GM10266 (cell line): ENCODE results near the gene TNP2.

Source experiments
- DNase-seq: peaks from one replicate; pipeline ENCODE4 v3.0.0; 2012; ENCODE audit errors: extremely low spot score
- TF ChIP-seq, protein P1 (sequence below): IDR thresholded peaks from 2 replicates; pipeline ENCODE4 v1.5.1; 2012; ENCODE audit warnings: mild to moderate bottlenecking, low read depth; ENCODE audit not compliant: control insufficient read depth, insufficient read depth; ENCODE audit errors: missing control alignments

Gene TNP2

DNA sequence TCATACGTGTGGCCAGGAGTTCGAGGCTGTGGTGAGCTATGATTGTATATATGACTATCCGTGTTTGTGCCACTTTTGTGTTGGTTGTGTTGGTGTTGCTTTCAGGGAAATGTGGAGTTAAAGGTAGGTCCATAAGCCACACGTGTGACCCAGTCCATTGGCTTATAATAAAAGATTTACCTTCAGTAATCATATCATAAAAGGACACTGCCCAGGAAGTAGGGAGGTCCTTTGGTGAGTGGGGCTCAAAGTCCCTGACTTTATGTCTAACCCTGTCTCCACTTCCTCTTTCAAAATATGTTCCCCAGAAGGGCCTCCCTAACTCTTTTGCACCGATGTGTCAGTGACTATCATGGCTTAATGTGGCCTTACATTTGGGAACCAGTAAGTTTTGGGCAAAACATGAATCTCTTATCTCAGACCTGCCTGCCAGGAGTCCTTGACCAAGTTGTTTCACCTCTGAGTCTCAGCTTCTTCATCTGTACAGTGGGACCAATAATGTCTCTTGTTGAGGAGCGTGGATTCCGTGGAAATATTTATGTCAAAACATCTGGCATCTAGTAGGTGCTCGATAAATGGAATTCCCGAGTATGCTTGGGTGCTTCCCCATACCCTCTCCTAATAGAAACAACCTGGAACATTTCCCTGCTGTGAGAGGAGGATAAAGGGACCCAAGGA is 4.8 kb downstream of the TNP2 start:
- no peak for DNase-seq
- TF ChIP-seq, protein P1, sequence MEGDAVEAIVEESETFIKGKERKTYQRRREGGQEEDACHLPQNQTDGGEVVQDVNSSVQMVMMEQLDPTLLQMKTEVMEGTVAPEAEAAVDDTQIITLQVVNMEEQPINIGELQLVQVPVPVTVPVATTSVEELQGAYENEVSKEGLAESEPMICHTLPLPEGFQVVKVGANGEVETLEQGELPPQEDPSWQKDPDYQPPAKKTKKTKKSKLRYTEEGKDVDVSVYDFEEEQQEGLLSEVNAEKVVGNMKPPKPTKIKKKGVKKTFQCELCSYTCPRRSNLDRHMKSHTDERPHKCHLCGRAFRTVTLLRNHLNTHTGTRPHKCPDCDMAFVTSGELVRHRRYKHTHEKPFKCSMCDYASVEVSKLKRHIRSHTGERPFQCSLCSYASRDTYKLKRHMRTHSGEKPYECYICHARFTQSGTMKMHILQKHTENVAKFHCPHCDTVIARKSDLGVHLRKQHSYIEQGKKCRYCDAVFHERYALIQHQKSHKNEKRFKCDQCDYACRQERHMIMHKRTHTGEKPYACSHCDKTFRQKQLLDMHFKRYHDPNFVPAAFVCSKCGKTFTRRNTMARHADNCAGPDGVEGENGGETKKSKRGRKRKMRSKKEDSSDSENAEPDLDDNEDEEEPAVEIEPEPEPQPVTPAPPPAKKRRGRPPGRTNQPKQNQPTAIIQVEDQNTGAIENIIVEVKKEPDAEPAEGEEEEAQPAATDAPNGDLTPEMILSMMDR: no peak

DNA sequence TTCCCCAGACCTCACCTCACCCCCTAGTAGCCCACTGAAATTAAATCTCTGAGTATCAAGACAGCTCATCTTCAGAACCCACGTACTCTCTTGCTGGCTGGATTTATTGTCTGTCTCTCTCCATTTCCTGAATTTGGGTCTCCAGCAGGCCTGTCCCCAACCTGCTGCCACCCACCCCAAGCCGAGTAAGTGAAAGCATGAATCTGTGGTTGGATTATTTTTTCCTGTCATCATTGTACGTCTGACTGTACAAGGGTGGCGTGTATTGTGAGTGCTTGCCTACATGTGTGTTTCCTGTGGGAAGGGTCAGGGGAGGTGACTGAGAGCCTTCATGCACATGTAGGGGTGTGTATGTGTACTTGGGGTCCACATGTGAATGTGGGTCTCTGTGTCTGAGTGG is 5.4 kb downstream of the TNP2 start:
- no peak for DNase-seq
- TF ChIP-seq, protein P1: no peak

DNA sequence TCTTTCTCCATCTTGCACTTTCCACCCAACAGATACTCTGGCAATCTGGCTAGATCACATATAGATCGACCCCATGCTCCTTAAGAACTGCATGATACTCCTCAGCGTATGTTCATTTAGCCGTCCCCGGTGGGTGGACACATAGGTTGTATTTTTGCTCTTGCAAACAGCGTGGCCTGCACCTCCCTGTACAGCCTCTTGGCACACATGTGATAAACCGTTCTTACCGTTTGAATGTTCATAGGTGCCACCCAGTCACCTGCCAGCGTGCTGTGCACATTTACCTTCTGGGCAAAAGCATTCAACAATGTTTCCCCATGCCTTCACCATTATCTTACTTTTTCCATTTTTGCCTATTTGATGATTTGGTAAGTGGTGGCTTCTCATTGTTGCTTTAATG is 6.2 kb downstream of the TNP2 start:
- DNase-seq: no peak
- TF ChIP-seq, protein P1: no peak

DNA sequence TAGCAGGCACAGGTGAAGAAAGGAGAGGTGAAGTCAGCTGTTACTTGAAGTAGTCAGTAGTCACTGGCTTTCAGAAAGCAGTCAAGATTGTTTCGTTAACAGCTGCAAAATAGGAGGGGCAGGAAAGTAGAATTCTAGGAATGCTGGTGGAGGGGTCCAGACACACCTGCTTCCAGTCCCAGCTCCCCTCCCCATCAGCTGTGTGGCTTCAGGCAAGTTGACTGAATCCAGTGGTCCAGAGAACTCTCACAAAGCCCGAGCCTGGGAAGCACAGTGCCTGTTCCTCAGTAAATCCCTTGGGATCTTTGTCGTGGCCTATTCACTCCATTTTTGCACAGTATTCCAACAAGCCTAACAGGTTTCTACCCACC is 8.5 kb downstream of the TNP2 start:
- TF ChIP-seq, protein P1: no peak
- no peak for DNase-seq

DNA sequence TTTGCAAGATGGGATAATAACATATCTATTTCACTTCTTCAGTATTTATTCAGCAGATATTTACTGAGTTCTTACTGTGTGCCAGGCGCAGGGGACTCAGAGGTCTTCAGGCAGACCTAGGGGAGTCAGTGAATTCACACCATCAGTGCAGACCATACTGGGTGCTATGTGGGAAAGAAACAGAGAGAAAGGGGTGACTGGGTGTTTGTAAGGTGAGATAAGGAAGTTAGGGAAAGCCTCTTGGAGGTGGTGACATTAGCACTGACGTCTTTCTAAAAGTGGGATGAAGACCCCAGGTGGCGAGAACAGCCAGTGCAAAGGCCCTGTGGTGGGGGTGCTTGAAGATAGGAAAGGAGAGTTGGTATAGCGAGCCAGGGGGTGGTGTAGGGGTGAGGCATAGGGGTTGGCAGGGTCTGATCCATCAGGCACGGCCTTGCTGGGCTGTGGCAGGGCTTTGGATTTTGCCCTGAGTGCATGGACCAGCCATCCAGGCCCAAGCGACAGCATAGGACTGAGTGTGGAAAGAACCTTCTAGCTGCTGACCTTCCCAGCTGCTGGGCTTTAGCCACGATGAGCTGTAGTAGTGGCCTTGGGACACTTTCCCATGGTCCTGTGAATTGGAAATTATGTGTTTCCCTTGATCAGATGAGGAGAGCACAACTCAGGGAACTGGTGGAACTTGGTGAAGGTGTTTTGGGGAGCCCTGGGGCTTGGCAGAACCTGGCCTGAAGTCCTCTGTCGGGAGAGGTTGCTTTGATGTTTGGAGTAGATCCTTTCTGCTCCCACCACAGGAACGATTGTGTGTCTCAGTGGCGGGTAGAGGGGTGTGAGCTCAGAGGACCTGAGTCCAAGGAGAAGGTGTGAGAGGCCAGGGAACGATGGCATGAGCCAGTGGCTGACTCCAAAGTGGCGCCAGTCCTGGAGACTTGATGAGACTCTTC is 9.2 kb downstream of the TNP2 start:
- TF ChIP-seq, protein P1: no peak
- no peak for DNase-seq

DNA sequence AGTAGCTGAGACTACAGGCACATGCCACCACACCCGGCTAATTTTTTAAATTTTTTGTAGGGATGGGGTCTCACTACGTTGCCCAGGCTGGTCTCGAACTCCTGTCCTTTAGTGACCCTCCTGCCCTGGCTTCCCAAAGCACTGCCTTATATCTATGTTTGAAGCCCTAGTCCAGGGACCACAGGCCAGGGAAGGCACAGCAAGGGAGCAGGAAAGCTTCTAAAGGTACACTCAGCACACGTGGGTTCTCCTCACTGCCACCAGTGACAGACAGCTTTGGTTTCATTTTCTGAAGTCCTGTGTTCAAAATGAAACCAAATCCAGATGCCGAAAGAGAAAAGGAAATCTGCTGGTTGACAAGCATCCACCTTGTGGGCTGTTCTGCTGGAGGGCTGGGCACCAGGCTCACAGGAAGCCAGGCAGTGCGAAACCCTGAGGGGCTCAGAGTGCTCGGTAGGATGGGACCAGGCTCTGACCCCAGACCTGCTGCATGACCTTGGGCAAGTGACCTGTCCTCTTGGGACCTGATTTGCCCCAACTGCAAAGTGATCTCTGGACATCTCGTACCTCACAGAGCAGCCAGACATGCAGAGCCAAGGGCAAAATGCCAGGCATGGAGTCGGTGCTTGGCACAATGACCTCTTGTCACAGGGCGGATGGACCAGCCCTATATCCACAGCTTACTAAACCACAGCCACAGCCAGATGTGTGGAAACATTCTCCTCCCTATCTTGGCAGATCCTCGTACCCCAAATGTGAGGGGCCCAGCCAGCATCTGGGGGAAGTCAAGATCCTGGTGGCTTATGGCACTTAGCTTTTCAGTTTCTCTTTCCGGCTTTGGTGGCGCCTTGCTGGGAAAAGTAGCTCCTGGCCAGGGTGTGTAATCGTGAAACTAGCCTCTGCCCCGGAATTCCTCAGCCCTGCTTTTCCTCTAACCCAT is 10.3 kb downstream of the TNP2 start:
- TF ChIP-seq, protein P1: no peak
- DNase-seq: peak; percentile 77
